GM12891 (cell line): Measurements from ENCODE around the gene ARHGAP8.

Experiments used
- DNase-seq: peaks from one replicate; pipeline ENCODE4 v3.0.0; 2011; ENCODE audit warnings: low spot score; ENCODE audit not compliant: insufficient read length
- FAIRE-seq: peaks from 2 replicates; lab custom pipeline; 2011; peaks lifted over from hg19 to GRCh38; lab: Jason Lieb, UNC
- PAX5 ChIP-seq: IDR thresholded peaks from 2 replicates; pipeline ENCODE4 v1.6.1; 2011; ENCODE audit warnings: low read length, moderate library complexity, mild to moderate bottlenecking; ENCODE audit not compliant: insufficient read depth, severe bottlenecking
- POLR2A ChIP-seq: IDR thresholded peaks from 2 replicates; pipeline ENCODE4 v1.6.1; 2011; ENCODE audit warnings: low read depth, low read length, control low read depth
- POLR2AphosphoS5 ChIP-seq: IDR thresholded peaks from 2 replicates; pipeline ENCODE4 v1.6.1; 2011; ENCODE audit warnings: low read depth, low read length, control low read depth
- POU2F2 ChIP-seq: IDR thresholded peaks from 2 replicates; pipeline ENCODE4 v1.6.1; 2011; ENCODE audit warnings: low read depth, mild to moderate bottlenecking, control low read depth, low read length, moderate library complexity
- SPI1 ChIP-seq: IDR thresholded peaks from 2 replicates; pipeline ENCODE4 v1.6.1; 2011; ENCODE audit warnings: low read depth, low read length, control low read depth
- TAF1 ChIP-seq: IDR thresholded peaks from 2 replicates; pipeline ENCODE4 v1.6.1; 2011; ENCODE audit warnings: low read depth, low read length, control low read depth

ARHGAP8 gene

GRCh38 chr22:44859641-44860040, 107.3 kb downstream of the ARHGAP8 start:
- DNase-seq (no peak), FAIRE-seq (no peak)
- TF ChIP-seq TAF1 (no peak), SPI1 (no peak), POLR2A (no peak), POU2F2 (no peak), POLR2AphosphoS5 (no peak), PAX5 (no peak)

- TF ChIP-seq POU2F2 (no peak), PAX5 (no peak)
- FAIRE-seq (no peak), DNase-seq (no peak)
Observed at GRCh38 chr22:44860311-44860710, 107.9 kb downstream of the ARHGAP8 start.

- no peak for DNase-seq
- no peak for FAIRE-seq
- TF ChIP-seq TAF1: no peak
- no peak for TF ChIP-seq POLR2A
- TF ChIP-seq POLR2AphosphoS5: no peak
- TF ChIP-seq SPI1: no peak
- no peak for TF ChIP-seq PAX5
- TF ChIP-seq POU2F2: no peak
Observed at GRCh38 chr22:44861245-44861644, 108.9 kb downstream of the ARHGAP8 start.

- TF ChIP-seq TAF1 (no peak), PAX5 (no peak), POLR2AphosphoS5 (no peak), POLR2A (no peak), SPI1 (no peak), POU2F2 (no peak)
- DNase-seq: no peak
- FAIRE-seq: no peak
Observed at GRCh38 chr22:44862281-44862680, 109.9 kb downstream of the ARHGAP8 start.

GRCh38 chr22:44862981-44863860, 110.8 kb downstream of the ARHGAP8 start:
- TF ChIP-seq POLR2A (no peak), SPI1 (no peak), TAF1 (no peak), POLR2AphosphoS5 (no peak), PAX5 (no peak), POU2F2 (no peak)
- no peak for DNase-seq
- no peak for FAIRE-seq

- FAIRE-seq: no peak
Observed at GRCh38 chr22:44865193-44866057, 113.0 kb downstream of the ARHGAP8 start.

GRCh38 chr22:44869196-44869595, 116.8 kb downstream of the ARHGAP8 start:
- no peak for FAIRE-seq
- no peak for DNase-seq
- no peak for TF ChIP-seq PAX5
- TF ChIP-seq SPI1: no peak
- no peak for TF ChIP-seq POLR2A
- TF ChIP-seq TAF1: no peak
- TF ChIP-seq POLR2AphosphoS5: no peak
- TF ChIP-seq POU2F2: no peak

More at GRCh38 chr22:44865193-44866057, 113.0 kb downstream of the ARHGAP8 start:
- no peak for DNase-seq
- TF ChIP-seq SPI1 (no peak), POU2F2 (no peak), POLR2A (no peak), PAX5 (no peak), POLR2AphosphoS5 (no peak), TAF1 (no peak)

- FAIRE-seq: no peak
- DNase-seq: no peak
- no peak for TF ChIP-seq SPI1
- TF ChIP-seq PAX5: no peak
- no peak for TF ChIP-seq POU2F2
- no peak for TF ChIP-seq TAF1
- no peak for TF ChIP-seq POLR2A
- TF ChIP-seq POLR2AphosphoS5: no peak
Observed at GRCh38 chr22:44870021-44870420, 117.6 kb downstream of the ARHGAP8 start.

- no peak for DNase-seq
- no peak for FAIRE-seq
- TF ChIP-seq PAX5: no peak
- TF ChIP-seq POU2F2: no peak
- TF ChIP-seq POLR2A: no peak
- TF ChIP-seq TAF1: no peak
- no peak for TF ChIP-seq SPI1
- TF ChIP-seq POLR2AphosphoS5: no peak
Observed at GRCh38 chr22:44871782-44872181, 119.4 kb downstream of the ARHGAP8 start.
